Ovary (tissue), 3 donors: Measurements from ENCODE around the gene FLNB.

Experiments
- CTCF ChIP-seq, 3 donors: fragments of 450-650 bp in 2 of 3; fragments of 200-600 bp in 1 of 3; IDR thresholded peaks; one replicate each; pipeline versions ENCODE4 v1.5.1 to v1.8.0; 2016 to 2022; ENCODE audit warnings: antibody characterized with exemption in 3 of 3, mild to moderate bottlenecking in 1 of 3
- POLR2A ChIP-seq: fragments of 450-650 bp; IDR thresholded peaks from one replicate; pipeline ENCODE4 v1.6.1; 2017; ENCODE audit warnings: antibody characterized with exemption, mild to moderate bottlenecking, moderate library complexity
- donor health status: DM: no; HTN: no; CAD: no.

- TF ChIP-seq POLR2A = no peak
- no peak for TF ChIP-seq CTCF (IDR thresholded peaks at IDR 0.05)
Observed at GRCh38 chr3:58117561-58118181, 109.4 kb downstream of the FLNB start.
